SK-N-SH (cell line): ENCODE results near the gene GNG4.

Experiments used
- CHD2 ChIP-seq: fragments of 150-350 bp; IDR thresholded peaks from 2 replicates; pipeline ENCODE4 v1.6.1; 2018; ENCODE audit warnings: low read length; ENCODE audit not compliant: partially characterized antibody
- EP300 ChIP-seq, 2 experiments: IDR thresholded peaks; 2 replicates each; pipeline versions ENCODE4 v1.4.0 to v1.6.1; 2012; ENCODE audit warnings: borderline replicate concordance in 1 of 2, low read depth in 1 of 2, low read length in 1 of 2
- GATA2 ChIP-seq: sonication (generic); formaldehyde crosslinking; IDR thresholded peaks from 2 replicates; pipeline ENCODE4 v1.5.0; 2020; ENCODE audit warnings: mild to moderate bottlenecking, missing genetic modification reagents
- MEF2A ChIP-seq: IDR thresholded peaks from 2 replicates; pipeline ENCODE4 v1.4.0; 2012; ENCODE audit warnings: low read depth, borderline replicate concordance
- MXI1 ChIP-seq: IDR thresholded peaks from 2 replicates; pipeline ENCODE4 v1.6.1; 2012; ENCODE audit warnings: mild to moderate bottlenecking, low read depth, low read length, improper control_type of control experiment
- TAF1 ChIP-seq: IDR thresholded peaks from 2 replicates; pipeline ENCODE4 v1.6.1; 2012; ENCODE audit warnings: low read depth, mild to moderate bottlenecking, low read length, moderate library complexity, borderline replicate concordance
- TCF12 ChIP-seq: IDR thresholded peaks from 2 replicates; pipeline ENCODE4 v1.4.0; 2012
- TF ChIP-seq, protein P1 (sequence below): fragments of 200-600 bp; sonication (generic); IDR thresholded peaks from 2 replicates; pipeline ENCODE4 v1.6.1; 2017; ENCODE audit warnings: antibody characterized with exemption, mild to moderate bottlenecking, moderate library complexity

DNA sequence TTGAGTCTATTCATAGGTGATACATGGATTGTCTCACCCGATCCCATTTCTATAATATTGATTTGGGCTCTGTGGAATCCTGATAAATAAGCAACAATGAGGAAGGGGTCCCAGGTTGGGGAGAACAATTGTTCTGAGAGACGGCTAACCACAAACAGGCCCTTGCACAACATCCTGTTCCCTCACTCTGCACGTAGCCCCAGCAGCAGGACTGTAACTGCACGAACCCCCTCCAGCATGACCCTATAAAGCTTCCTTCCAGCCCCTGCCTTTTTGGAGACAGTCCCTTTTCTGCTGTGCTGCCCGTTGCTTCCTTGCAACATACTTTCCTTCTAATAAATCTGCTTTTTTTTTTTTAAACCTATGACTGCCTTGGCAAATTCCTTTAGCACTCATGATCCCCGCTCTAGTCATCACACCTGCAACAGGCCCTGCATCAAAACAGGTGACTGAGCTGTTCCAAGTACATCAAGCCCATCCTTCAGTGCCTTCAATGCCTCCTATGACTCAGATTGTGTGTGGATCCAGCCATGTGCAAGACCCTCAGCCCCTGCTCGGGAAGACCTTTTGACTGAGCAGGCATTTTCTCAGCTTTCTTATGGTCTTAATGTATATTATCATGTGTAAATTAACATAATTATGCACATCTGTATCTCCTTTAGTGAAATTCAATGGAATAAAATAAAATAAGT lies 81.6 kb downstream of the GNG4 start:
- TF ChIP-seq, protein P1, sequence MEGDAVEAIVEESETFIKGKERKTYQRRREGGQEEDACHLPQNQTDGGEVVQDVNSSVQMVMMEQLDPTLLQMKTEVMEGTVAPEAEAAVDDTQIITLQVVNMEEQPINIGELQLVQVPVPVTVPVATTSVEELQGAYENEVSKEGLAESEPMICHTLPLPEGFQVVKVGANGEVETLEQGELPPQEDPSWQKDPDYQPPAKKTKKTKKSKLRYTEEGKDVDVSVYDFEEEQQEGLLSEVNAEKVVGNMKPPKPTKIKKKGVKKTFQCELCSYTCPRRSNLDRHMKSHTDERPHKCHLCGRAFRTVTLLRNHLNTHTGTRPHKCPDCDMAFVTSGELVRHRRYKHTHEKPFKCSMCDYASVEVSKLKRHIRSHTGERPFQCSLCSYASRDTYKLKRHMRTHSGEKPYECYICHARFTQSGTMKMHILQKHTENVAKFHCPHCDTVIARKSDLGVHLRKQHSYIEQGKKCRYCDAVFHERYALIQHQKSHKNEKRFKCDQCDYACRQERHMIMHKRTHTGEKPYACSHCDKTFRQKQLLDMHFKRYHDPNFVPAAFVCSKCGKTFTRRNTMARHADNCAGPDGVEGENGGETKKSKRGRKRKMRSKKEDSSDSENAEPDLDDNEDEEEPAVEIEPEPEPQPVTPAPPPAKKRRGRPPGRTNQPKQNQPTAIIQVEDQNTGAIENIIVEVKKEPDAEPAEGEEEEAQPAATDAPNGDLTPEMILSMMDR = no peak
- TF ChIP-seq TCF12 (no peak), TAF1 (no peak), MXI1 (no peak), MEF2A (no peak), CHD2 (no peak), GATA2 (CRISPR knock-in tag) (no peak), EP300 (IDR thresholded peaks at IDR 0.05; ENCODE audit: borderline replicate concordance in 1 of 2, low read depth in 1 of 2, low read length in 1 of 2) (no peak)
